Upper lobe of left lung (tissue), 4 donors: Measurements from ENCODE around the gene TCN2.

ENCODE experiments used
- CTCF ChIP-seq, 6 experiments: fragments of 450-650 bp in 4 of 6; fragments of 200-600 bp in 2 of 6; sonication (generic) in 2 of 6; IDR thresholded peaks; one replicate each; pipeline ENCODE4 v1.5.1; 2016 to 2019; ENCODE audit warnings: antibody characterized with exemption in 6 of 6
- EP300 ChIP-seq, 4 donors: sonication (generic); formaldehyde crosslinking; IDR thresholded peaks; one replicate each; pipeline ENCODE4 v1.5.1; 2017; ENCODE audit warnings: antibody characterized with exemption in 4 of 4, control low read depth in 2 of 4
- POLR2A ChIP-seq, 4 donors: fragments of 450-650 bp; IDR thresholded peaks; one replicate each; pipeline ENCODE4 v1.5.1; 2016 to 2017; ENCODE audit warnings: antibody characterized with exemption in 4 of 4, mild to moderate bottlenecking in 2 of 4
- POLR2AphosphoS5 ChIP-seq, 2 donors: sonication (generic); formaldehyde crosslinking; IDR thresholded peaks; one replicate each; pipeline ENCODE4 v1.5.1; 2017; ENCODE audit warnings: antibody characterized with exemption in 2 of 2

GRCh38 chr22:30566125-30566524 is 40.8 kb upstream of the TCN2 start:
- no peak for TF ChIP-seq POLR2A (IDR thresholded peaks at IDR 0.05)
- no peak for TF ChIP-seq POLR2AphosphoS5 (IDR thresholded peaks at IDR 0.05)
- no peak for TF ChIP-seq CTCF (IDR thresholded peaks at IDR 0.05)
- no peak for TF ChIP-seq EP300 (IDR thresholded peaks at IDR 0.05)
